ENCODE results near the gene SNX14. TPM values are rescaled to one million over a fixed set of nuclear protein-coding genes. Genes with fewer than 3 reads are reported as not detected.
"Not testable (repeated sequence)": the region's sequence is repeated elsewhere in the genome, so short reads cannot be mapped to it uniquely, and the experiment has no call there.

SNX14 gene
- total RNA-seq, 1 donor from 2014 or later = 107 TPM

GRCh38 chr6:85592033-85592432 is 1.6 kb downstream of the SNX14 start:
- DNase-seq (ENCODE audit: low read depth, low spot score) = no peak

- no peak for DNase-seq (ENCODE audit: low read depth, low spot score)
These were observed 2.5 kb downstream of the SNX14 start for GRCh38 chr6:85591207-85591606.

- DNase-seq (ENCODE audit: low read depth, low spot score) = no peak
These were observed 7.9 kb downstream of the SNX14 start for GRCh38 chr6:85585741-85586140.

GRCh38 chr6:85582832-85583231 is 10.8 kb downstream of the SNX14 start:
- DNase-seq (ENCODE audit: low read depth, low spot score) = not testable (repeated sequence)

- DNase-seq (ENCODE audit: low read depth, low spot score) = no peak
These were observed 12.1 kb downstream of the SNX14 start for GRCh38 chr6:85581572-85581971.

GRCh38 chr6:85580878-85581267 is 12.8 kb downstream of the SNX14 start:
- no peak for DNase-seq (ENCODE audit: low read depth, low spot score)

- no peak for DNase-seq (ENCODE audit: low read depth, low spot score)
These were observed 13.4 kb downstream of the SNX14 start for GRCh38 chr6:85580118-85580877.

GRCh38 chr6:85579581-85579980 is 14.1 kb downstream of the SNX14 start:
- no peak for DNase-seq (ENCODE audit: low read depth, low spot score)

GRCh38 chr6:85576476-85576875 is 17.2 kb downstream of the SNX14 start:
- DNase-seq (ENCODE audit: low read depth, low spot score) = no peak

- DNase-seq (ENCODE audit: low read depth, low spot score) = no peak
These were observed 18.6 kb downstream of the SNX14 start for GRCh38 chr6:85574932-85575598.

- no peak for DNase-seq (ENCODE audit: low read depth, low spot score)
These were observed 24.3 kb downstream of the SNX14 start for GRCh38 chr6:85569323-85569722.

GRCh38 chr6:85568411-85568810 is 25.2 kb downstream of the SNX14 start:
- DNase-seq (ENCODE audit: low read depth, low spot score) = no peak

GRCh38 chr6:85565736-85566135 is 27.9 kb downstream of the SNX14 start:
- DNase-seq (ENCODE audit: low read depth, low spot score) = no peak

- DNase-seq (ENCODE audit: low read depth, low spot score) = not testable (repeated sequence)
These were observed 29.4 kb downstream of the SNX14 start for GRCh38 chr6:85564223-85564622.

- no peak for DNase-seq (ENCODE audit: low read depth, low spot score)
These were observed 31.8 kb downstream of the SNX14 start for GRCh38 chr6:85561750-85562357.

- DNase-seq (ENCODE audit: low read depth, low spot score) = no peak
These were observed 36.5 kb downstream of the SNX14 start for GRCh38 chr6:85556992-85557668.

GRCh38 chr6:85552652-85553051 is 41.0 kb downstream of the SNX14 start:
- no peak for DNase-seq (ENCODE audit: low read depth, low spot score)

- DNase-seq (ENCODE audit: low read depth, low spot score) = no peak
These were observed 42.4 kb downstream of the SNX14 start for GRCh38 chr6:85551264-85551663.

GRCh38 chr6:85547719-85548118 is 45.9 kb downstream of the SNX14 start:
- DNase-seq (ENCODE audit: low read depth, low spot score) = no peak

GRCh38 chr6:85544776-85545175 is 48.9 kb downstream of the SNX14 start:
- DNase-seq (ENCODE audit: low read depth, low spot score) = no peak

GRCh38 chr6:85537055-85537494 is 56.6 kb downstream of the SNX14 start:
- no peak for DNase-seq (ENCODE audit: low read depth, low spot score)

GRCh38 chr6:85524281-85524680 is 69.4 kb downstream of the SNX14 start:
- not testable (repeated sequence) for DNase-seq (ENCODE audit: low read depth, low spot score)
